Erythroblast (primary cell): ENCODE results near the gene FOXN1.

ENCODE experiments used
- GATA1 ChIP-seq: IDR thresholded peaks from 2 replicates; pipeline ENCODE4 v1.6.1; 2011; ENCODE audit warnings: low read depth, mild to moderate bottlenecking, control low read depth, low read length, moderate library complexity
- POLR2A ChIP-seq: IDR thresholded peaks from 2 replicates; pipeline ENCODE4 v1.6.1; 2011; ENCODE audit warnings: mild to moderate bottlenecking, low read length

DNA sequence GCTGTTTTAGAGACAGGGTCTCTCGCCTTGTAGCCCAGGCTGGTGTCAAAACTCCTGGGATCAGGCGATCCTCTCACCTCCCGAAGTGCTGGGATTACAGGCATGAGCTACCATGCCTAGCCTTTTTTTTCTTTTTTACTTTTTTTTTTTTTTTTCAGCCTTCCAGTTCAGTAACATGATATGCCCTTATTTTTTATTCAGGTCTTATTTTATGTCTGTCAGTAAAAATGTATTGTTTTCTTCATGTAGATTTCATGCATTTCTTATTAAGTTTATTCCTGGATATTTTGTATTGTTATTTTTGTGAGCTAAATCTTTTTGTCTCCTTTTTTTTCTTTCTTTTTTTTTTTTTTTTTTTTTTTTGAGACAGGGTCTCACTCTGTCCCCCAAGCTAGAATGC, 2.7 kb upstream of the FOXN1 start:
- TF ChIP-seq POLR2A, result no peak
- TF ChIP-seq GATA1, result no peak
